ENCODE results near the gene FAM53A. TPM values are rescaled to one million over a fixed set of nuclear protein-coding genes. Genes with fewer than 3 reads are reported as not detected.

The FAM53A gene
- total and polyA plus RNA-seq, 2 experiments from 2014 or later, result 4.7 to 6.8 TPM

GRCh38 chr4:1600211-1600780 lies 83.8 kb downstream of the FAM53A start:
- no peaks in the 10 kb centered on the region for H3K27me3 ChIP-seq
- H3K79me2 ChIP-seq, result no peaks in the 10 kb centered on the region
- no peak overlapping the region for H3K27ac ChIP-seq
- H3K4me2 ChIP-seq, result no peak overlapping the region
- no peaks in the 10 kb centered on the region for H3K36me3 ChIP-seq (replicated peaks; ENCODE audit: insufficient read depth, low read depth)
- 88% methylated on average over 14 of the region's 15 CpGs for WGBS (ENCODE audit: low lambda C conversion rate, missing lambda C conversion rate)
- no peaks in the 10 kb centered on the region for H3K9me3 ChIP-seq (ENCODE audit: low read depth)
- H2AFZ ChIP-seq, result no peak overlapping the region
- H3K4me3 ChIP-seq, result no peak overlapping the region
- no peak for DNase-seq (ENCODE audit: low spot score)
- TF ChIP-seq CTCF (IDR thresholded peaks at IDR 0.05; ENCODE audit: poor library complexity) (no peak), EZH2 (IDR thresholded peaks at IDR 0.05; ENCODE audit: borderline replicate concordance) (no peak), EZH2phosphoT487 (IDR thresholded peaks at IDR 0.05; ENCODE audit: low read depth, severe bottlenecking, unreplicated experiment) (no peak)
- no peaks in the 10 kb centered on the region for H3K9me2 ChIP-seq (replicated peaks; ENCODE audit: insufficient read depth)
- H3K4me1 ChIP-seq (ENCODE audit: insufficient read depth), result no peaks in the 10 kb centered on the region
- no peaks in the 10 kb centered on the region for H4K20me1 ChIP-seq (ENCODE audit: insufficient read depth, poor library complexity, severe bottlenecking)

GRCh38 chr4:1599491-1600210 lies 84.5 kb downstream of the FAM53A start:
- no peaks in the 10 kb centered on the region for H3K4me1 ChIP-seq (ENCODE audit: insufficient read depth)
- no peaks in the 10 kb centered on the region for H3K9me3 ChIP-seq (ENCODE audit: low read depth)
- H3K9me2 ChIP-seq (replicated peaks; ENCODE audit: insufficient read depth), result no peaks in the 10 kb centered on the region
- H3K27ac ChIP-seq, result no peak overlapping the region
- no peak overlapping the region for H3K4me3 ChIP-seq
- H3K36me3 ChIP-seq (replicated peaks; ENCODE audit: insufficient read depth, low read depth), result no peaks in the 10 kb centered on the region
- no peak overlapping the region for H3K4me2 ChIP-seq
- TF ChIP-seq EZH2phosphoT487 (IDR thresholded peaks at IDR 0.05; ENCODE audit: low read depth, severe bottlenecking, unreplicated experiment), result no peak
- WGBS (ENCODE audit: low lambda C conversion rate, missing lambda C conversion rate), result 81% methylated on average over 13 of the region's 21 CpGs
- no peaks in the 10 kb centered on the region for H4K20me1 ChIP-seq (ENCODE audit: insufficient read depth, poor library complexity, severe bottlenecking)
- DNase-seq (ENCODE audit: low spot score), result no peak
- H3K79me2 ChIP-seq, result no peaks in the 10 kb centered on the region
- no peaks in the 10 kb centered on the region for H3K27me3 ChIP-seq
- H2AFZ ChIP-seq, result no peak overlapping the region

GRCh38 chr4:1599026-1599481 lies 85.1 kb downstream of the FAM53A start:
- no peaks in the 10 kb centered on the region for H3K9me2 ChIP-seq (replicated peaks; ENCODE audit: insufficient read depth)
- 92% methylated on average over 28 of the region's 30 CpGs for WGBS (ENCODE audit: low lambda C conversion rate, missing lambda C conversion rate)
- no peaks in the 10 kb centered on the region for H3K36me3 ChIP-seq (replicated peaks; ENCODE audit: insufficient read depth, low read depth)
- H3K4me2 ChIP-seq, result no peak overlapping the region
- TF ChIP-seq CTCF (IDR thresholded peaks at IDR 0.05; ENCODE audit: poor library complexity) (no peak), EZH2 (IDR thresholded peaks at IDR 0.05; ENCODE audit: borderline replicate concordance) (no peak), EZH2phosphoT487 (IDR thresholded peaks at IDR 0.05; ENCODE audit: low read depth, severe bottlenecking, unreplicated experiment) (no peak)
- no peaks in the 10 kb centered on the region for H3K27me3 ChIP-seq
- no peak overlapping the region for H2AFZ ChIP-seq
- no peak overlapping the region for H3K27ac ChIP-seq
- no peak for DNase-seq (ENCODE audit: low spot score)
- no peaks in the 10 kb centered on the region for H3K4me1 ChIP-seq (ENCODE audit: insufficient read depth)
- H3K4me3 ChIP-seq, result no peak overlapping the region
- no peaks in the 10 kb centered on the region for H3K9me3 ChIP-seq (ENCODE audit: low read depth)
- H4K20me1 ChIP-seq (ENCODE audit: insufficient read depth, poor library complexity, severe bottlenecking), result no peaks in the 10 kb centered on the region
- H3K79me2 ChIP-seq, result no peaks in the 10 kb centered on the region
